Heart left ventricle (tissue), 13 donors: ENCODE measurements around the gene JPT1.
A peak's percentile ranks its signal among the peaks of the same experiment; 100 is the strongest.

Source experiments
- CTCF ChIP-seq, 12 donors: fragments of 200-600 bp; sonication (generic) in 4 of 12; IDR thresholded peaks; one replicate each; pipeline versions ENCODE4 v1.5.0 to v1.8.0; 2018 to 2022; ENCODE audit warnings: antibody characterized with exemption in 12 of 12, mild to moderate bottlenecking in 5 of 12
- POLR2A ChIP-seq, 2 donors: fragments of 450-650 bp; IDR thresholded peaks; one replicate each; pipeline ENCODE4 v1.6.1; 2017; ENCODE audit warnings: antibody characterized with exemption in 2 of 2, mild to moderate bottlenecking in 2 of 2, moderate library complexity in 2 of 2
- donor health status: ischemic (EF 13 %, LVEDD 7.1; RV severe dilation, severe dysfunction).
- donor health status: DM: no; HTN: yes; CAD: no.
- donor health status: DM: no; HTN: no; CAD: no.
- donor health status: ischemic (EF 25% LVEDD 6.9; RV normal size, moderate dysfunction).
- donor health status: ischemic (EF 25% LVEDD 5.7; RV mildly dilated, moderate dysfunction).
- donor health status: ischemic (EF 35%, LVEDD 5.7; RV mildly dilated, moderate dysfunction).
- donor health status: nonischemic (EF 11% LVEDD 7.7; RV severe dilation, severe dysfunction).
- donor health status: DM: yes; HTN: yes; CAD: no.
- donor health status: PGD.
- donor health status: ischemic (EF 29% LVEDD 5.4; RV normal size, mild dysfunction).
- donor health status: nonischemic (EF 23%, LVEDD 6.1; RV moderate dilation, normal function).

- TF ChIP-seq CTCF (IDR thresholded peaks at IDR 0.05) (no peak), POLR2A (IDR thresholded peaks at IDR 0.05) (peak; percentile 87 to 99)
Measured at GRCh38 chr17:75154195-75155106, at the start of gene JPT1.
